HG02981 (cell line): Measurements from ENCODE around the gene BLID.

Experiments used
- ATAC-seq: cut with Tn5 transposase; IDR thresholded peaks from one replicate; pipeline ENCODE4 v1.9.1; 2021; ENCODE audit warnings: mild to moderate bottlenecking, moderate library complexity; ENCODE audit not compliant: unreplicated experiment

Gene BLID, protein sequence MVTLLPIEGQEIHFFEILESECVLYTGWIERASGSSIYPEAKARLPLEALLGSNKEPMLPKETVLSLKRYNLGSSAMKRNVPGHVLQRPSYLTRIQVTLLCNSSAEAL

DNA sequence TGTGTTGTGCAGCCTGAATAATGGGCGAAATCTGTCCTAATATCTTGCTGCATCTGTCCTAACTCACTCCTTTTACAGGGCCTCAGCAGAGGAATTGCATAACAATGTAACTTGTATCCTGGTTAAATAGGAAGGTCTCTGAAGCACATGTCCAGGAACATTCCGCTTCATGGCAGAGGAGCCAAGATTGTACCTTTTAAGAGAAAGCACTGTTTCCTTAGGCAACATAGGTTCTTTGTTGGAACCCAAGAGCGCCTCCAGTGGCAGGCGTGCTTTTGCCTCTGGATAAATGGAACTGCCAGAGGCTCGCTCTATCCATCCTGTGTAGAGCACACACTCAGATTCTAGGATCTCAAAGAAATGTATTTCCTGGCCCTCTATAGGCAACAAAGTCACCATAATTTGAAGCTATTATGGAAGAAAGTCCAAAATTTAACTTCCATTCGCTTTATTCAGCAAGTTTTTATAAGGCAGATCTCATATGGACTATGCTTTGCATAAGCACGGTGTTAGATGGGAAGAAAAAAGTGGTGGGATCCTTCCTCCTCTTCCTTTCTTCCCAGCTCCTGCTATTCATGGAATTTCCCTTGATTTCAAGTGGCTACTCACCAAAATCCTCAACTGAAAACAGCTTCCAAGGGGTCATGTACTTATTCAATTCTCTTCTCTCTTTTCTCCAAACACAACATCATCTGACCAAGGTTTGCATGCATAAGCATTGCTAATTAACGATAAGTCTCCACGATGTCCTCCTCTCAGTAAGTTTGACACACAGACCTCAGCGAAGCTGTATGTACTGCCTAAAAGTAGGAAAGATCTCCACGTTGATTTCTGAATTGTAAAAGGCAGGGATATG, at the start of gene BLID:
Gene BLID (minus strand): TSS at position 692 of the 856 bp plus-strand sequence. CDS start 293 bp downstream, at position 399.
- ATAC-seq: no peak

DNA sequence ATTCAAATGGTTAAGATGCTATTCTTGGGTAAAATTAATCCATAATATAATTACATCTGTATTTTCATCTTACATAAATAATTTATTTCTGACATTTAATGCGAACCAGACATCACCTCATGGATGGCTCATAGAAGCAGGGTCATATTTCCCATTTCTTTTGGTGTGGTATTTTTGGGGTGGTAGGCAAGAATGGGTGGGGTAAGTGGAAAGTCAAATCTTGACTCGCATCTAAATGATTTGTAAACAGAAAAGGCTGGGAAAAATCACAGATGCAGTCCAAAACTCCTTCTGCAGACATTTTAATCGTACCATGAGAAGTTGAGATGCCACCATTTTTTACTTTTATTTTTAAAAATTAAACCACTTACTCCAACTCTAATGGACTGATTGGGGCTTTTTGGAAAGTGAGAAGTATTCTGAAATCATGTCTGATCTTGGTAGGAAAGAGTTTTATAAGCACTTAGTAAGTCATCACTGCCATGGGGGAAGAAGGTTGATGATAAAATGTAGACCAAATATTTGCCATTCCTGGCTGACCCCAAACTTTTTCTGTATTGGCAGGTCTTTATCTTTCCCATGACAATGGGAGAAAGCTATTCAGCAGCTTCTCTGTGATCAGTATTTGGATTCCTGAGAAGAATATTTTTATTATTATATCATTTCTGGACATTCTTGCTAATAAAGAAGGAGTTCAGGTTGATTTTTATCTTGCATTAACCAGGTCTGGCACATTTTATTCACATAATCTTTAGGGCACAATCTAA, 47.2 kb upstream of the BLID start:
- ATAC-seq: no peak

DNA sequence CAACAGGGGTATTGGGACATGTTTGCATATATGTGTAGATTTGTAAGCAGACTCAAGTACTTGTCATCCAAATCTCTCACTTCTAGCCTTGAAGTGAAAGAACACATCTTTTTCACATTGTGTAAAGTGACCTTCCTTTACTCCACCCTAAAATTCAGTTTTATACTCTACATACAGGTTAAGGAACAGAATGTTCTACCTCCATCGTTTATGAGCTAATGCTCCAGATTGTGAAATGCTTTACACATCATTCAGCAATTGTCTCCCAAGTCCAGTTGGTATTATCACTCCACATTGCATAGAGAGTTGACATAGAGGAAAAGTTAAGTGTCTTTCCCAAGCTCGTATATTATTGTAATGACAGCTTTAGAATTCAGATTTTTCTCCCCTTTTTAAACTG, 46.1 kb upstream of the BLID start:
- ATAC-seq: no peak

DNA sequence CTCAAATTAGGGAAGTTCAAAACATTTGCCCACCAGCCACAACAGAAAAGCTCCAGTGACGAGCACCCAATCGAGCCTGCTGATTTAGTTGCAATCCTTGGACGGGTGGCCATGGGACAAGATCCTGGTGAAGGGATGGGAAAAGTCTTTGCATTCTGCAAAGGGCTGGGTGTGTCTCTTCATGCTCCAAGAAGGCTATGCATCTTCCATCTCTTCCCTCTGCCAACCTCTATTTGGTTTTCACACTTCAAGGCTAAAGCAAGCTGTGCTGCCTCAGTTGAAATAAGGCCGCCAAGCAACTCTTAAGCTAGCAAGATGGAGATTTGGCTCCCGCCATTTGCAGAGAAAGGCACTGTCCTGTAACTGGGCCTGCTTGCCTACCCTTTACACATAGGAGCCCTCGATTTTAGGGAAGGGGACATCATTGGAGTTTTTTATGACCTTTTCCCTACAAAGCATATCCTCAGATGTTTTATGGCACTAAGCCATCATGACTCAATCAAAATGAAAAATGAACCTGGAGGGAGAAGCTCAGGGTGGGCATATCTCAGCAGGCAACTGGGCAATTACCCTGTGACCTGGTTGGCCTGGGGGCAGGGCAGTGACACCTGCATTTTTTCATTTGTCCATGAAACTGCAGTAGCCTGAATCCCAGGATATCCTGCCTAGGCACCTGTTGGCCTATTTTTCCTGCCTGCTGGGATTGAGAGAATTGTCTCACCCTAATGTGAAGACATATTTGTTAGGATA, 45.0 kb upstream of the BLID start:
- ATAC-seq: no peak

DNA sequence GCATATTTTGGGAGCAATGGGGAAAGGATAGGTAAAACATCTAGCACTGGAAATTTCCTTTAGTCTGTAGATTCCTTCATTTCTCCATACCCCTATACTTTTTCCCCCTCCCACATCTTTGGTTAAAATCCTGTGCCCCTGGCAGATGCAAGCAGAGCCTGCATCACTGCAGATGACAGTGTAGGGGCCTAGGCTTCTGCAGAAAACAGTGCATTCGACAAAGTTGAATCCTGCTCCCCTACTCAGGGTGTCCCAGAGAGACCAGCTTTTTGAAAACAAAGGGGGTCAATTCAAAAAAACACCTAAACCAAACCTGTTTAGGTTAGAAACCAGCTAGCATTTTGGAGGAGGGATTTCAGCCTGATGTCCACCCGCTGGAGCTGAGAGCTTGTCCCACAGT, 43.8 kb upstream of the BLID start:
- no peak for ATAC-seq

DNA sequence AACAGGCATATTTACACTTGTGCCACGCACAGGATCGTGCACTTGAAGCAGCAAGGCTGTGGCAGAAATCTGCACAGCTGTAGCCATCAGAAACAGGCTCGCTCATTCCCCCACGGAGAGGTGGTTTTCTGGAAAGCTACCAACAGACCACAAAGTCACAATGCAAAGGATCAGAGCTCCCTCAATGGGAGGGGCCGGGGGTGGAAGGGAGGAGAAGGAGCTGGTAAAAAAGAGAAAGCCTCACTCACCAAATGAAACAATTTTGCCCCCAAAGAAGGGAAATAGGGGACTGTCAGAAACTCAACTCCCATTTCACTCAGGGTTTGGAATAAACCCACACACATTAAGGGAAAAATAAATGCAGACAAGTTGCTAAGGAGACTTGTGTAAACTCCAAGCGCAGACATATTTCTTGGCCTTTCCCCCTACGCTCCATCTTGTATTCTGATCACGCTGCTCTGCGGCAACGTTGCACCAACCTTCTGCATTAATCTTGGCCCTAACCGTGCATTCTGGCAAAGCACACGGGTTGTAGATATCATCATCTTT, 43.2 kb upstream of the BLID start:
- no peak for ATAC-seq

DNA sequence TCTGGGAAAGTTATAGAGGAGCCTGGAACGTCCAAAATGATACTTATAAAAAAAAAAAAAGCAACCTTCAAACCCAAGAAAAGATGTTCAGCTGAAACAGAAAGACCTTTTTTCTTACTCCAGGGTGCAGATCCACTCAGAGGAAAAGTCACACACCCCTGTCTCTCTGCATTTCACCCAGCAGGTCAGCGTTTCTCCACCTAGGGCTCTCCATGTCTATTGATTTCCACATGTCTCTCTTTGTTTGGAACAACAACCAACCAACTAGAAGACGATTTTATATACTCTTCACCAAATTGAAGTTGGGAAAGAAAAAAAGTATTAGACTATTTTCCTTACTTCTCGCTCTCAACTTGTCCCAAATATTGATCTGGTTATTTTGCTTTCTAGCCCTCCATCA, 42.2 kb upstream of the BLID start:
- ATAC-seq: no peak

DNA sequence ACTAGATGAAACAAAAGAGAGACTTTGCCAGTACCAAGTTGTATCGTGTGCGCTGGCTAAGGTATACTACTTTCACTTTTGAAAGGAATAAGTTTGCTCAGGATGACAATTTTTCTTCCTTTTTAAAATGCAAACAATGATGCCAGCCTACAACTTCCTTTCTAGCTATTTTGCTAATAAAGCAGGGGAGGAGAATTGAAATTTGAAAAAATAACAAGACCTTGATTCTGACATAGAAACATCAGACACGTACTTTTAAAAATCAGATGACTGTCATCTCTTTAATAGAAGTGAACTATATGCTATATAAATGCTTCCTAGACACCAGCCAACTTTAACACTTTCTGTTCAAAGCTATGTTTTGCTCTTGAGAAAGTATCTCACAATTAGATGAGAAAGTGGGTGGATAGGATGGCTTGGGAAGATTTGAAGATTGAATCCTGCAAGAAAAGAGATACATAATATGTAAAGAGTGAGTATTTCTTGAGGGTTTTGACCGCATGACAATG, 41.7 kb upstream of the BLID start:
- ATAC-seq: no peak

DNA sequence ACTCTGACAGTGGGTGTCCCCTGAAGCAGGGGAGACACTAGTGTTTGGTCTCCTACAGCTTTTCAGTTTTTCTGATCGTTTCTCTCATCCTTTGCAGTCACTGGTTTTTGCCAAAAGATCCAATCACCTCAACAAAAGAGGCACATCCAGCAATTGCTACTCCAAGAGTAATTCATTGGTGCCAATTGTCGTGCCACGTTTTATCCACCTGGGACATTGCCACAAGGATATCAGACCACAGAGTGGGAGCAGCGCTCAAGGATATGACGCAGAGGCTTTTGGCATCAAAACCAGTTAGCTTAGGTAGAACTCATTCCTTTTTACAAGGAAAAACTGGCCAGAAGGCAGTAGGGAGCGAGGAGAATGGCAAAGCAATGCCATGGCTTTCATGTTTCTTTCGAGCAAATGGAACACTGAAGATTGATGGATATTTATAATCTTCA, 40.9 kb upstream of the BLID start:
- ATAC-seq: no peak

DNA sequence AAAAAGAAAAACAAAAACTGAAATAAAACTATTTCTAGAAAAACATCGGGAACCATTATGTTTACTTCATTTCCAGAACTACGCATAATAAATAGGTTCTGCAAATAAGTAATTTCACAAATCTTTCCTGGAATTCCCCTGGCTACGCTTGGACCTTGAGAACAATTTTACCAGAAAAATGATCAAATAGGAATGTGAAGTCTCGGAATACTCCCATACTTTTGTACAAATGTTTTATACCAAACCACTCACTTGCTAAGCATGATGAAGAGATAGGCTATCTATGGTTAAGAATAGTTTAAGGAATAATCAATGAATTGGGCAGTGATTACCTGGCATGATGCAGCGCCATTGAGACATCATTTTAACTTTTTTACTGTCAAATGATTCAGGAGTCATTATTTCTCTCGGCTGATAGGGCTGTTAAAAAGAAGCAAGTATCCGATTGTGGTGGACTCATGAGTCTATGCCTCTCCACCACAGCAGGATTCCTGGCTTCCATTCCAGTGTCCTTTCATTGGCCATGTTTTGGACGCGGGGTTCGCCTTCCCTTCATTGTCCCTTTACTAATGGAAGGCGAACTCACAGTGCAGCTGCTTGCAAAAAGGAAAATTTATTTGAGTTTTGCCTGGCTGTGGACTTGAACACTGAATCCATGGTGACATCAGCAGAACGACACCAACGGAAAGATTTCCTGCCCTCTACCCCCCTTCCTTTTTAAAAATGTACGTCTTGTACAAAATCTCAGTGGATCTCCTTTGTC, 39.9 kb upstream of the BLID start:
- no peak for ATAC-seq

DNA sequence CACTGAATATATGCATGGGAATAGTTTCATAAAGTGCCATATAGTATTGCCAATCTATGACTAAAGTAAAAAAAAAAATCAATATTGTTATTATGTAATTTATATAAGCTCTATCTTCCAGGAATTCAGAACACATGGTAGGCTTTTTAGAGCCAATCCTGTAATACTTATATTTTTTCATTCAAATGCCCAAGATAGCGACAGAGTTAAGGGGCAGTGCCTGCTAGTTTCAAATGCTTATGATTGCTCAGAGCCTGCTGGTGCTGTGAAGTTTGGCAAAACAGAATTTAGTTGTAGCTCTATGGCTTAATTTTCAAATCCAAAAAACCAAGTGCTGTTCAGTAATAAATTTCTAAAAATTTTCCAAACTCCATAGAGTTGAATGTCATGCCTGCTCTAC, 39.0 kb upstream of the BLID start:
- ATAC-seq: no peak

DNA sequence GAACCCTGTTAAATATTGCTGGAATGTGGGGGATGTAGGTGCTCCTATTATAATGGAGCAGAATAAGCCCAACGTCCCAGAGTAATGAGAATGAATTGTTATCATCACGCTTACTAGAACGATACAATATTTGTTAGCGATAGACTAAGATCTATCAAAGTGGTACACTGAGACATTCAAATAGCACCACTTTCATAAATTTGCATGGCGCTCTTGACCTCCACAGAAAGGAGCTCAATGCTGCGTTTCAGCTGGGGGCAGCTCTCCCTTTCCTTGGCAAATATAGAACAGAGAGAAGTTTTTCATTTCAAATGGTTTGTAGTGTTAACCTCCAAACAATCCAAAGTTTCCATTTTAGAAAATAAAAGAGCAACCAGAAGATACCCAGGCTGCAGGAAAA, 38.2 kb upstream of the BLID start:
- ATAC-seq: no peak

DNA sequence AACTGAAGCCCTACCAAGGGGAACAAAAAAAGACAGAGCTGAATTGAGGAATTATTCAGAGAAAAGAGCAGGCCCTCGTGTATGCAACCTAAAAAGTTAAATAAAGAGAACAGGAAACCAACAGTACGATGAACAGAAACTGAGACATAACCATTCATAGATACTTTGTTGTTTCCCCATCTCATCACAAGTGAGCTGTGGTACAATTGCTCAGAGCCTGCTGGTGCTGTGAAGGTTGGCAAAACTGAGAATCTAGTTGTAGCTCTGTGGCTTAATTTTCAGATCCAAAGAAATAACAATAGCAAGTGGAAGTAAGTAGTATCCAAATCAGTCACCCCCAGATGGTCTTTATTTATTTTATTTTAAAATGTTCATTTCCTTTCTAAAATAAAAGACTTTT, 37.7 kb upstream of the BLID start:
- ATAC-seq: no peak

DNA sequence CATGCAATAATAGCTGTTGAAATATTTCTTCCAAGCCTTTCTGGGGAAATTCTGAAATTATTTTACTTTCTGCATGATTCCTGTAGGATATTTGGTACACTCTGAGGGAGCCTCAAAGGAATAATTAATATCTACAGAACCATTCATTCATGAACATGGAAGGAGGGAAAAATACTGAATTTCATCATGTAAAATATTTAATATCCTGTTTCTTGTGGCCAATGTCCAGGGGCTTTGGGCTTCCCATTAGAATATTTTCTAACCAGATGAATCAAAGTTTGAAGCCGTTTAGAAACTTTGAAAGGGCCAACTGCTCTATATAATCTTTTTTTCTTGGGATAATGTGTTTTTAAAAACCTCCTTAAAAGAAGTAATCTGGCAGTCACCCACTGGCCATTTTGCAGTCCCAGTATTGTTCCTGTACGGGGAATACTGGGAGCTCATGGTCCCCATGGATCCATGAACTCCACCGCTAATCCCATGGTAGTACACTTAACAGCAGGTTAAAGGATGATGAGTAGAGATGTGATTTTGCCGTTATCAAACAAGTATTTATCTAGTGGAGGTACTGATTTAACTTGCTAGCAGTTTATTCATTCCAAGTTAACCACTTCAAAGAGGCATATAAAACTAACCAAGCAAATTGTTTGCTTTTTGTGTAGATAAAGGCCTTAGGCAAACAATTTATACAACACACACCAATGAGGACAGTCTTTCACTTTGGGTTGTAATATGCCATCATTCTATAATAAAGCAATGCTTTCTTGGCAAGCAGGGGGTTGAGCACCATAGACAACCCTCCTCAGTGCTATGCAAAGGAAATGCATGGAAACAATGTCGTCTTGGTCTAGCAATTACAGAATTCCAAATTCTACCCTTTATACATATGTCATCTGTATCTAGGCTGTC, 34.5 kb upstream of the BLID start:
- ATAC-seq: no peak

DNA sequence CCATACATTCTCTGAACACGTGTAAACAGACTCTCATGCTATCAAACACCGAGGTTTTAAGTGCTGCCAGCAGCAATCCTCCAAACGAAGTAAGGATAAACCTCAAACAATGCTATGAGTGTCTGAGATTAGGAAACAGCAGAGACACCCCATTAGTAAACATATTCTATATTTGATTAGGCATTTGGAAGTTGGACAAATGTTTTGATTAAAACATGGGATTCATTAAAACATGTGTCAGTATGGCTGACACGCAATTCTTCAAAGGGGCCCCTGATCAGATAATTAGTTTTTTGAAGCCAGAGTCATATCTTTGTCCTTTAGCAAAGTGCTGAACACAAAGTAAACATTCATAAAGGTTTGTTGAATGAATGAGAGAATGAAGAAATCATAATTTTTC, 33.2 kb upstream of the BLID start:
- no peak for ATAC-seq

DNA sequence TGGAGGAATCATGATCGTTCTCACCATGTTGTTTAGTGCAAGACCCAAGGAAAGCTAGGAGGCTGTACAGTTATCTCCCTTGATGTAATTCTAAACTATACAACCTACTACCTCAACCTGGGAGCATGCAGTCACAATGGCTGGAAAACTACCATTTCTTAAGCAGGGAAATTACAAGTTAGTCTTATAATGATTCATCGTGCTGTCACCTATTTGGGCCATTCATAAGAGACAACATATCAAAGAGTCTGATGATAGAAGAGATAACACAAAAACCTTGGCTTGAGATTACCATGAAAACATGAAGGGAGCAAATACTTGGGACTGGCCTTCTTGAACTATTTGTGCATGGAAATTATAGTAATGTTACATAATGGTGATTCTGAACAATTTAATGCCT, 30.5 kb upstream of the BLID start:
- no peak for ATAC-seq

DNA sequence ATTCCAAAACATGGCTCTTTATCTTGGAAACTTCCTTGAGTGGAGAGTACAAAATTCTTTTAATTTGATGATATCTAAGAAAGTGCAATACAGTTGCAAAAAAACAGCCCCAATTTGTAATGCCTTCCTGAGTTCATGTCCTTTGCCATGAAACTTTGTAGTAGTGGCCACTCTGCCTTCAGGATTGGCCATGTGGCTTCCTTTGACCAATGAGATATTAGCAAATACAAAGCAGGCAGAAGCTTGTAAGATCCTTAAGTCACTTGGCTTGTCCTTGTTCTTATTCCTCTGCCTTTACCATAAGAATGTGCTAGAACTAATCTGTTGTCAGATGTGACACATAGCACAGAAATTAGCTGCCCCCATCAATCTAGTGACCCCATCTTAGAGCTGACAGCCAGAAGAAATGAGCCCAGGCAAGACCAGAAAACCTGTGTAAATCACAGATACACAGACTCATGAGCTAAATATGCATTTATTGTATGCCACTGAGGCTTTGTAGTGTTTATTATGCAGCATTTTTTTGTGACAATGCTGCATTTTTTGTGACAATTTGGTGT, 29.8 kb upstream of the BLID start:
- no peak for ATAC-seq

DNA sequence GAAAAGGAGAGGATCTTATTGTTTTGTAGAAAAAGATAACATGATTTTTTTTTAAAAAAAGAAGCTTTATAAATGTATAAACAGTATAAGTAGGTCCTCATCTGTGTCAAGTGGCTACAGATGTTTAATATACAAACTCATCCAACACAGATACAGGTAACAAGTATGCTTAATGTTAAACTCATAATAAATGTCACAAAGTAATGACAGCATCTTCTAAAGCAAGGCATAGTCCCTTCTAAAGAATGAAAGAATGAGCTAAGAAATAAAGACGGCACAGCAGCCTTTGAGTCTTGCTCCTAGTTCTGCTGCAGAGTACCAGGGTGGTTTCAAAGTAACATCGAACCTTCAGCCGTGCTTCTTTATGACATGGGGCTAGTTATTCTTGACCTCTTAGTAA, 28.7 kb upstream of the BLID start:
- no peak for ATAC-seq

DNA sequence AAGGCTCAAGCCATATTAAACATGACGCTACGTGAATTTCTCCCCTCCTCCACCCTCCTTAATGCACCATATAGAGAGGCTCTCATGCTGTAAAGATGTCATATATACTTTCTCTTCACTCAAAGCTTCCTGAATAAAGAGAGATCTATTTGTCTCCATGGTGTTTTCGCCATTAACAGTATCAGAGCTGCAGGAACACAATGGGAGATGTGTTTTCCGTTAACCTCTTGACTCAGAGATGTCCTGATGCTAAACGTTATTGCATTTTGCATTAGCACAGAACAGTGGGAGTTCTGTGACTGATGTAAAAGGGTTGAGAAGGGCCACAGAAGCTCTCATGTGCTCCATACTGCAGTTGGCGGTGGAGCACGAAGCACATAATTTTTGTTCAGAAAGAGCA, 25.7 kb upstream of the BLID start:
- ATAC-seq: no peak
